ENCODE measurements around the gene TYW3. TPM values are rescaled to one million over a fixed set of nuclear protein-coding genes. Genes with fewer than 3 reads are reported as not detected.

TYW3 gene, protein sequence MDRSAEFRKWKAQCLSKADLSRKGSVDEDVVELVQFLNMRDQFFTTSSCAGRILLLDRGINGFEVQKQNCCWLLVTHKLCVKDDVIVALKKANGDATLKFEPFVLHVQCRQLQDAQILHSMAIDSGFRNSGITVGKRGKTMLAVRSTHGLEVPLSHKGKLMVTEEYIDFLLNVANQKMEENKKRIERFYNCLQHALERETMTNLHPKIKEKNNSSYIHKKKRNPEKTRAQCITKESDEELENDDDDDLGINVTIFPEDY
- 14.4 and 24.3 TPM in 2 replicates for total RNA-seq

DNA sequence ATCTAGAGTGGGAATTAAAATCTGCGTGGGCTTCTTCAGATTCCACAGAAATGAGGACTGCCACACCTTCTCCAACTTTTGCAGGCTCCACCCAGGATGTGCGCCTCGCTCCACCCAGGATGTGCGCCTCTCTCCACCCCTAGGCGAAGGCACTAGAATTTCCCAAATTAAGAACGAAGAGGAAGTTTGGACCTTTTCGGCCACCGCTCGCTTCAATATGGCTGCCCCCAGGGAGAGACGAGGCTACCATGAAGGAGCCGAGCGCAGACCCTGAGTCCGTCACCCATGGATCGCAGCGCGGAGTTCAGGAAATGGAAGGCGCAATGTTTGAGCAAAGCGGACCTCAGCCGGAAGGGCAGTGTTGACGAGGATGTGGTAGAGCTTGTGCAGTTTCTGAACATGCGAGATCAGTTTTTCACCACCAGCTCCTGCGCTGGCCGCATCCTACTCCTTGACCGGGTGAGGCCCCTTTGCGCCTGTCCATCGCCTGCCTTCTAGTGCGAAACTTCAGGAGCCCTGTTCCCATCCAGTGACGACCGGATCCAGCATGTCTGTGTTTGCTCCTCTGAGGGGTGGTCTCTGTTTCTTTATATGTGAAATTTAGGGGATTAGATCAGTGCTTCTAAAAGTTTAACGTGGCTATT lies at the start of gene TYW3, which contains the start of gene CRYZ:
Gene TYW3, plus strand, starts transcription at position 193 of the 644 bp plus-strand sequence. Its CDS starts 93 bp downstream, at position 286.
Gene CRYZ, minus strand, starts transcription at position 91 of the 644 bp plus-strand sequence. CDS start 8,229 bp downstream, outside the sequence.

Other genes starting within 250 kb of the TYW3 start
- not detected in 2 replicates for gene LRRC53, start 220.5 kb upstream of the TYW3 start, total RNA-seq
- under 0.01 TPM in 1 of 2 replicates, not detected in the other for gene ERICH3, start 59.4 kb upstream of the TYW3 start, total RNA-seq
- gene CRYZ, start 102 bp upstream of the TYW3 start, total RNA-seq = 52.9 and 53.3 TPM in 2 replicates